Measurements from ENCODE around the gene ARV1.

DNA sequence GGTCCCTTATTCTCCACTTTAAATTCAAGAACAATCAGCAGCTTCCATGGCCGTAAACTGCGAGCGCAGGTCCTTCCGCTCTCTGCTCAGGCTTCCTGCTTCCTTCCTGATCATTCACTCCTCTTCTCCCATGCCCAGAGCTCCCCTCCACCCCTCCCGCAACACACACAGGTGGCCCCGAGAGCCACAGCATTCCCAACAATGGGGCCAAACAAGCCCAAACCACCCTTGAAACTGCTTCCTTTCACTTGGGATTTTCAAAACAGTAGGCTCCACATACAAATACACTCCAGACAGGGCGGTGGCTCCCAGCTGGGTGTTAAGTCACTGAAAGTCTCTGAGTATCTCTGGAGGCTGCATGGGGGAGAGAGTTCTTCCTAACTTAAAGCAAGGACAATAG is 49.8 kb downstream of the ARV1 start:
- TF ChIP-seq, protein P1, sequence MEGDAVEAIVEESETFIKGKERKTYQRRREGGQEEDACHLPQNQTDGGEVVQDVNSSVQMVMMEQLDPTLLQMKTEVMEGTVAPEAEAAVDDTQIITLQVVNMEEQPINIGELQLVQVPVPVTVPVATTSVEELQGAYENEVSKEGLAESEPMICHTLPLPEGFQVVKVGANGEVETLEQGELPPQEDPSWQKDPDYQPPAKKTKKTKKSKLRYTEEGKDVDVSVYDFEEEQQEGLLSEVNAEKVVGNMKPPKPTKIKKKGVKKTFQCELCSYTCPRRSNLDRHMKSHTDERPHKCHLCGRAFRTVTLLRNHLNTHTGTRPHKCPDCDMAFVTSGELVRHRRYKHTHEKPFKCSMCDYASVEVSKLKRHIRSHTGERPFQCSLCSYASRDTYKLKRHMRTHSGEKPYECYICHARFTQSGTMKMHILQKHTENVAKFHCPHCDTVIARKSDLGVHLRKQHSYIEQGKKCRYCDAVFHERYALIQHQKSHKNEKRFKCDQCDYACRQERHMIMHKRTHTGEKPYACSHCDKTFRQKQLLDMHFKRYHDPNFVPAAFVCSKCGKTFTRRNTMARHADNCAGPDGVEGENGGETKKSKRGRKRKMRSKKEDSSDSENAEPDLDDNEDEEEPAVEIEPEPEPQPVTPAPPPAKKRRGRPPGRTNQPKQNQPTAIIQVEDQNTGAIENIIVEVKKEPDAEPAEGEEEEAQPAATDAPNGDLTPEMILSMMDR (IDR thresholded peaks at IDR 0.05; ENCODE audit: low read depth, low read length), result no peak
- TF ChIP-seq, protein P2, sequence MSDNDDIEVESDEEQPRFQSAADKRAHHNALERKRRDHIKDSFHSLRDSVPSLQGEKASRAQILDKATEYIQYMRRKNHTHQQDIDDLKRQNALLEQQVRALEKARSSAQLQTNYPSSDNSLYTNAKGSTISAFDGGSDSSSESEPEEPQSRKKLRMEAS (IDR thresholded peaks at IDR 0.05; ENCODE audit: low read depth, low read length), result no peak
